ENCODE data around the gene GPR55. TPM values are rescaled to one million over a fixed set of nuclear protein-coding genes. Genes with fewer than 3 reads are reported as not detected.
A peak's percentile ranks its signal among the peaks of the same experiment; 100 is the strongest.

The GPR55 gene
- total and polyA plus RNA-seq, 4 experiments from 2014 or later: 2.4 to 8.3 (median 8.1) TPM; not detected in 1

- intact Hi-C loops (cut with micrococcal nuclease): no loop called here
- no peak for DNase-seq
- H3K36me3 Mint-ChIP-seq: no peaks in the 10 kb centered on the region
- H3K9me3 Mint-ChIP-seq: peaks cover 0 to 24% (median 17%) of the 10 kb centered on the region in 8 donors
- ChIA-PET CTCF (ENCODE audit: partially characterized antibody) (no interaction called here), POLR2A (ENCODE audit: partially characterized antibody) (no interaction called here)
- H3K4me1 ChIP-seq (ENCODE audit: insufficient read depth, low read length): no peaks in the 10 kb centered on the region
- no peaks in the 10 kb centered on the region for H3K9me3 ChIP-seq (ENCODE audit: control insufficient read depth in 1 of 2, low read length in 2 of 2)
- H3K4me3 Mint-ChIP-seq: no peak overlapping the region
- H3K36me3 ChIP-seq (ENCODE audit: insufficient read depth, low read length): no peaks in the 10 kb centered on the region
- no peak overlapping the region for H3K27ac ChIP-seq (ENCODE audit: low read depth, low read length)
- no peak overlapping the region for H3K4me3 ChIP-seq (ENCODE audit: low read length in 2 of 2)
- H3K27me3 Mint-ChIP-seq: peaks cover 0 to 7% of the 10 kb centered on the region in 2 donors
- no peak overlapping the region for H3K27ac Mint-ChIP-seq
- peaks cover 4 to 6% (median 5%) of the 10 kb centered on the region in 4 donors for H3K4me1 Mint-ChIP-seq
- no peaks in the 10 kb centered on the region for H3K27me3 ChIP-seq (ENCODE audit: insufficient read depth, low read length)
Measured at GRCh38 chr2:230934231-230935129, 9.4 kb upstream of the GPR55 start.

GRCh38 chr2:230933521-230934180, 8.6 kb upstream of the GPR55 start:
- POLR2A ChIA-PET (ENCODE audit: partially characterized antibody): no interaction called here
- no peaks in the 10 kb centered on the region for H3K4me1 ChIP-seq (ENCODE audit: insufficient read depth, low read length)
- intact Hi-C loops (cut with micrococcal nuclease): no loop called here
- H3K4me3 Mint-ChIP-seq: no peak overlapping the region
- DNase-seq: no peak
- no peak overlapping the region for H3K27ac ChIP-seq (ENCODE audit: low read depth, low read length)
- H3K36me3 ChIP-seq (ENCODE audit: insufficient read depth, low read length): no peaks in the 10 kb centered on the region
- no peaks in the 10 kb centered on the region for H3K9me3 ChIP-seq (ENCODE audit: control insufficient read depth in 1 of 2, low read length in 2 of 2)
- no peaks in the 10 kb centered on the region for H3K36me3 Mint-ChIP-seq
- peaks cover 4 to 6% (median 5%) of the 10 kb centered on the region in 4 donors for H3K4me1 Mint-ChIP-seq
- peaks cover 0 to 6% of the 10 kb centered on the region in 2 donors for H3K27me3 Mint-ChIP-seq
- CTCF ChIA-PET (ENCODE audit: partially characterized antibody): no interaction called here
- no peak overlapping the region for H3K27ac Mint-ChIP-seq
- peaks cover 0 to 24% (median 16%) of the 10 kb centered on the region in 8 donors for H3K9me3 Mint-ChIP-seq
- H3K27me3 ChIP-seq (ENCODE audit: insufficient read depth, low read length): no peaks in the 10 kb centered on the region
- H3K4me3 ChIP-seq (ENCODE audit: low read length in 2 of 2): no peak overlapping the region

DNA sequence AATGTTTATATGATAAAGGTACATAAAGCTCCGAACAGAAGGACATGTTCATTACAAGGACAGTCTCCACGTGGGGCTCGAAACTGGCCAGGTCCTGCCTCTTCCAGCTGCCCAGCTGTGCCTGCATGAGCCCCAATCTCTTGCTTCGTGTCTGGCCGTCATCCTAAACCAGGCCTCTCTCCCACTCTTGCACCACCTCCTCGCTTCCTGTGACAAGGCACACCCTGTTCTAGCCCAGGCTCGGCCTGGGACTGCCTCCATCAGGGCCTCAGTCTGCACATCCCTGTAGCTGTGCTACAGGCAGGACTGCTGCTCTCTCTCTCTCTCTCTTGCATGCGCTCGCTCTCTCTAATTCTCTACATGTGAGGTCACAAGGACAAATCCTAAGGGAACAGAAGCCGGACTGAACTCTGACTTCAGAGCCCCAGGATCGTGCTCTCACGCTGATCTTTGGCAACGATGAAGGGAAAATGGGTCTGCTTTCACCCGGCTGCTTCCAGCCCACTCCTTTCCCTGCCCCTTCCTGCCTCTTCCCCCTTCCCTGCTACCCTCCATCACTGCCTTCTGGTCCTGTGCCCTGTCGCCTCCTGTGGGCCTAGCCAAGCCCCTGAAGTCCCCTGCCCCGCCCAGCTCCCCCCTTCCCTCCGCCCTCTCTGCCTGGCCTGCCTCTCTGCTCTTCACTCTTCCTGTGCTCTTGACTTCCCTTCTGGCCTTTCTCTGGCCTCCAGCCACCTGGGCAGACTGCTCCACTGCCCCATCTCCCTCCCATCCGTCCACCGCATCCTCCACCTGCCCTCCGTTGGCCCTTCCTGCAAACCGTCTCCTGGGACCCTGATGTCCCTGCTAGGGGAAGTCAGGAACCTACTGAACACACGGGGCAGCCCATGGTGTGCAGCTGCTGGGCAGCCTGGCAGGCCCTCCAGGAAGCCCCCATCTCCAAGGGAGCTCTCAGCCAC, 7.8 kb upstream of the GPR55 start:
- no peak overlapping the region for H3K4me3 Mint-ChIP-seq
- intact Hi-C loops (cut with micrococcal nuclease): no loop called here
- ChIA-PET POLR2A (ENCODE audit: partially characterized antibody) (no interaction called here), CTCF (ENCODE audit: partially characterized antibody) (no interaction called here)
- no peak overlapping the region for H3K27ac ChIP-seq (ENCODE audit: low read depth, low read length)
- H3K27me3 ChIP-seq (ENCODE audit: insufficient read depth, low read length): no peaks in the 10 kb centered on the region
- H3K4me1 ChIP-seq (ENCODE audit: insufficient read depth, low read length): no peaks in the 10 kb centered on the region
- no peak overlapping the region for H3K4me3 ChIP-seq (ENCODE audit: low read length in 2 of 2)
- peaks cover 4 to 7% (median 5%) of the 10 kb centered on the region in 4 donors for H3K4me1 Mint-ChIP-seq
- no peaks in the 10 kb centered on the region for H3K36me3 ChIP-seq (ENCODE audit: insufficient read depth, low read length)
- no peak for DNase-seq
- peaks cover 0 to 24% (median 14%) of the 10 kb centered on the region in 8 donors for H3K9me3 Mint-ChIP-seq
- H3K9me3 ChIP-seq (ENCODE audit: control insufficient read depth in 1 of 2, low read length in 2 of 2): no peaks in the 10 kb centered on the region
- peaks cover 0 to 6% of the 10 kb centered on the region in 2 donors for H3K27me3 Mint-ChIP-seq
- peak overlapping the region in 2 of 7 donors; percentile 27 to 68 for H3K27ac Mint-ChIP-seq
- H3K36me3 Mint-ChIP-seq: no peaks in the 10 kb centered on the region

DNA sequence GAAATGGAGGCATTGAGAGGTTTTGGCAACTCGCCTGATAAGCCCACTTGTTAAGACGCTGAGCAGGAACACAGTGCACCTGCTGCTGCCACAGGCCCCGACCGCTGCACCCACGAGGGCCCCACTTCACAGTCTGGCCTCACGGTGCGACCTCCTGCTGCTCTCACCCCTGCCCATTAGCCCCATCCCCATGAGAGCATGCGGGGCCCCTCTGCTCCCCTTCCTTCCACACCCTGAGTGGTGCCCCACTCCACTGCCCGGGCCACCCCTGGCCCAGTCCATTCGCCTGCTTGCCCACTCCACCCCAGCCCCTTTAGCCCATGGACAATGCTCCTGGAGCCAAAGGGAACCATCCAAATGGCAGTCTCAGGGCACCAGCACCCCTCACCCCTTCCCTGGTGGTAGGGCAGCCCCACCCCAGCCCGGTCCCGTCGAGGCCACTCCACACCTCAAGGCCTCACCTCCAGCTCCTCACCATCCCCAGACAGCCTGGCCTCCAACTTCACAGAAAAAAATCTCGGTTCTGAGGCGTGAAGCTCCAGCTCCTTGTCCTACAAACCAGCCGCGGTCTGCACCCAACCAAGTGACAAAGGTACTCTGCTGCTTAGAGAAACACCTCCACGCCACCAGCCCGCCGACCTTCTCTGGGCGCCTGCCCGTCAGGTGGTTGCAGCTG, 6.7 kb upstream of the GPR55 start:
- H3K27me3 Mint-ChIP-seq: peaks cover 0 to 6% of the 10 kb centered on the region in 2 donors
- no peak for DNase-seq
- CTCF ChIA-PET (ENCODE audit: partially characterized antibody): no interaction called here
- H3K36me3 Mint-ChIP-seq: no peaks in the 10 kb centered on the region
- H3K9me3 Mint-ChIP-seq: peaks cover 0 to 13% (median 9%) of the 10 kb centered on the region in 8 donors
- Histone ChIP-seq H3K36me3 (ENCODE audit: insufficient read depth, low read length) (no peaks in the 10 kb centered on the region), H3K27me3 (ENCODE audit: insufficient read depth, low read length) (no peaks in the 10 kb centered on the region), H3K9me3 (ENCODE audit: control insufficient read depth in 1 of 2, low read length in 2 of 2) (no peaks in the 10 kb centered on the region), H3K4me1 (ENCODE audit: insufficient read depth, low read length) (no peaks in the 10 kb centered on the region), H3K27ac (ENCODE audit: low read depth, low read length) (no peak overlapping the region), H3K4me3 (ENCODE audit: low read length in 2 of 2) (no peak overlapping the region)
- POLR2A ChIA-PET (ENCODE audit: partially characterized antibody): no interaction called here
- H3K27ac Mint-ChIP-seq: no peak overlapping the region
- H3K4me1 Mint-ChIP-seq: peaks cover 4 to 7% (median 5%) of the 10 kb centered on the region in 4 donors
- intact Hi-C loops (cut with micrococcal nuclease): no loop called here
- H3K4me3 Mint-ChIP-seq: no peak overlapping the region

GRCh38 chr2:230930928-230931555, 6.0 kb upstream of the GPR55 start:
- intact Hi-C loops (cut with micrococcal nuclease): no loop called here
- H3K27ac Mint-ChIP-seq: peak overlapping the region in 1 of 7 donors; percentile 23

GRCh38 chr2:230930149-230930780, 5.2 kb upstream of the GPR55 start:
- no peaks in the 10 kb centered on the region for H3K36me3 Mint-ChIP-seq
- peaks cover 0 to 5% of the 10 kb centered on the region in 2 donors for H3K27me3 Mint-ChIP-seq
- Histone ChIP-seq H3K27ac (ENCODE audit: low read depth, low read length) (no peak overlapping the region), H3K9me3 (ENCODE audit: control insufficient read depth in 1 of 2, low read length in 2 of 2) (no peaks in the 10 kb centered on the region), H3K4me3 (ENCODE audit: low read length in 2 of 2) (no peak overlapping the region), H3K4me1 (ENCODE audit: insufficient read depth, low read length) (no peaks in the 10 kb centered on the region), H3K36me3 (ENCODE audit: insufficient read depth, low read length) (no peaks in the 10 kb centered on the region), H3K27me3 (ENCODE audit: insufficient read depth, low read length) (no peaks in the 10 kb centered on the region)
- CTCF ChIA-PET (ENCODE audit: partially characterized antibody): interaction anchor here (0.6 to 1.0 kb wide), 3 partner anchors 24 to 82 kb away, joined by 3 to 4 read pairs (median 3); no protein-coding TSS in a partner anchor
- intact Hi-C loops (cut with micrococcal nuclease): no loop called here
- H3K4me3 Mint-ChIP-seq: no peak overlapping the region
- H3K4me1 Mint-ChIP-seq: peaks cover 7 to 10% (median 8%) of the 10 kb centered on the region in 4 donors
- H3K27ac Mint-ChIP-seq: peak overlapping the region in 1 of 7 donors; percentile 29
- DNase-seq: no peak
- peaks cover 0 to under 1% (median 0%) of the 10 kb centered on the region in 8 donors for H3K9me3 Mint-ChIP-seq
- POLR2A ChIA-PET (ENCODE audit: partially characterized antibody): no interaction called here

More at GRCh38 chr2:230930928-230931555, 6.0 kb upstream of the GPR55 start:
- ChIA-PET POLR2A (ENCODE audit: partially characterized antibody) (no interaction called here), CTCF (ENCODE audit: partially characterized antibody) (no interaction called here)
- Histone ChIP-seq H3K4me1 (ENCODE audit: insufficient read depth, low read length) (no peaks in the 10 kb centered on the region), H3K27ac (ENCODE audit: low read depth, low read length) (no peak overlapping the region), H3K9me3 (ENCODE audit: control insufficient read depth in 1 of 2, low read length in 2 of 2) (no peaks in the 10 kb centered on the region), H3K27me3 (ENCODE audit: insufficient read depth, low read length) (no peaks in the 10 kb centered on the region), H3K4me3 (ENCODE audit: low read length in 2 of 2) (no peak overlapping the region), H3K36me3 (ENCODE audit: insufficient read depth, low read length) (no peaks in the 10 kb centered on the region)
- H3K4me3 Mint-ChIP-seq: peak overlapping the region in 1 of 8 donors; percentile 32
- no peaks in the 10 kb centered on the region for H3K36me3 Mint-ChIP-seq
- peaks cover 4 to 7% (median 5%) of the 10 kb centered on the region in 4 donors for H3K4me1 Mint-ChIP-seq
- peaks cover 0 to 6% of the 10 kb centered on the region in 2 donors for H3K27me3 Mint-ChIP-seq
- DNase-seq: no peak
- peaks cover 0 to 8% (median 5%) of the 10 kb centered on the region in 8 donors for H3K9me3 Mint-ChIP-seq

All from CD4-positive, alpha-beta memory T cell (primary cell).